Amygdala (tissue), 56 donors: Measurements from ENCODE around the gene JPH2.
A peak's percentile ranks its signal among the peaks of the same experiment; 100 is the strongest.
"Not testable (repeated sequence)": the region's sequence is repeated elsewhere in the genome, so short reads cannot be mapped to it uniquely, and the experiment has no call there.

Experiments used
- DNase-seq, 56 donors: peaks; one replicate each; lab custom pipeline; 2025; lab: John Stamatoyannopoulos, UW

Gene JPH2

DNA sequence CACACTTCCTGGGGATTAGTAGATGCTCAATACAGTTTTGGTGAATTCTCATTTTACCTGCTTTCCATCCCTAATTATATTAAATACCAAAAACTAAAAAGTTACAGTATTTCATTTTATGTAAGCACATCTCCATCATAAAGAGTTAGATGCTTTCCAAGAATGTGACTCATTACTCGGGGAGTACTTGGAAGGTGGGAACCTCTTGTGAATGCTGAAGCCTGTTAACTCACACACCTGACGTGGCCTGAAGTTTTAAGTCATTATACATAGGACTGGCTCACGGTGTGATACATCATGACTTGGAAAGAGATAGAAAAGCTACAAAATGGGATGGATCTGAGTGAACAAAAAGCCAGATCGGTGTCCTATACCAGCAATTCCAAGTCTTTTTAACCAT is 25.8 kb upstream of the JPH2 start:
- no peak for DNase-seq

GRCh38 chr20:44211177-44212039 is 24.4 kb upstream of the JPH2 start:
- peak in 23 of 56 donors; percentile 5 to 59 (median 19) for DNase-seq

DNA sequence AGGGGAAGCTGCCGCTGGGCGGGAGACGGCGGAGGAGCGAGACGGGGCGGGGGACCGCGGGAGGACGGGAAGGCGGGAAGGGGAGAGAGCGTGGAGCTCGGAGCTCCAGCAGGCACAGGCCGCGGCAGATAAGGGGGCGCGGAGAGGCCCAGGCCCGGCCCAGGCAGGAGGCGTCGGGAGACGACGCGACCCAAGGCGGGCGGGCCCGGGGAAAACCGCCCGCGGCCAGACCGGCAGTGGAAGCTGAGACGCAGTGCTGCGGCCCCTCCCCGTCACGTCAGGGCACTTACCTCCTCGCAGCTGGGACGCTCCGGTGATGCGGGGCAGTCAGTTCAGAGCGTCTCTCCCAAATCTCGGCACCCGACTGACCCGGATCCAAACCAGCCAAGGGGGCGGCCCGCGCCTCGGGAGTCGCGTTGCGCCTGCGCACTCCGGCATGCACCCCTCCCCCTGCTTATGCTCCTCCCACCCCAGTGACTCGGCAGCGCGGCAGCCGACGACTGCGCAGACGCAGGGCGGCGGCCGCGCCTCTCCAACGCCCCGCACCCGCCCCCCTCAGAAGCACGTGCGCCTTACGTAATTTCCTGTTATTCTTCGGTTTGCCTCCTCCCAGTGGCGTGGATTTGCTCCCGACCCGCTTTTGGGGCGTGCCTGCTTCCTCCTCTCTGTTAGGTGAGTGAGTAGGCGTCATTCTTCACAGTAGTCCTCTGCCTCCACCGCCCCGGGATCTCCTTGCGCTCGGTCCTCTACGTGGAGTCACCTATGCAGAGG is 23.6 kb upstream of the JPH2 start, which contains the start of gene OSER1:
TSS of gene OSER1 (minus strand) at position 366 of the 771 bp plus-strand sequence. CDS start 3,814 bp downstream, outside the sequence.
- peak; percentile 61 to 97 (median 94) for DNase-seq

- DNase-seq: peak in 8 of 56 donors; percentile 22 to 53 (median 39)
Measured at GRCh38 chr20:44209686-44210405, 22.9 kb upstream of the JPH2 start.

- no peak for DNase-seq
Measured at GRCh38 chr20:44208770-44209169, 21.8 kb upstream of the JPH2 start.

DNA sequence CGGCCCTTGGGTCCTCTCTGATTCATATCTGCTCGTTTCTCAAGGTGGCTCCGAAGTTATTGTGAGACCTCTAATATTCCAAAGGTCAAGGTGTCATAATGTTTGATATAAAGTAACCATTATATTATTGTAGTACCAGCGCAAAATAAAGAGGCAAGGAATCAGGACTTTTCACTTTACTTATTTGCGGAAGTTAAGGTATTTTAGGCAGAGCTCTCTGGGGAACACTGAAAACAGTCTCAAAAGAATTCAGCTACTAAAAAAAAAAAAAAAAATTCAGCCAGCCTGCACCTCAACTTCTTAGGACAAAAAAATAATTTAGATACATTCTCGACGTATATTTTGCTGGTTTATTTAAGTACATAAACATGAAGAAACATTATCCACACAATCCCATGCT is 21.2 kb upstream of the JPH2 start:
- DNase-seq: no peak

DNA sequence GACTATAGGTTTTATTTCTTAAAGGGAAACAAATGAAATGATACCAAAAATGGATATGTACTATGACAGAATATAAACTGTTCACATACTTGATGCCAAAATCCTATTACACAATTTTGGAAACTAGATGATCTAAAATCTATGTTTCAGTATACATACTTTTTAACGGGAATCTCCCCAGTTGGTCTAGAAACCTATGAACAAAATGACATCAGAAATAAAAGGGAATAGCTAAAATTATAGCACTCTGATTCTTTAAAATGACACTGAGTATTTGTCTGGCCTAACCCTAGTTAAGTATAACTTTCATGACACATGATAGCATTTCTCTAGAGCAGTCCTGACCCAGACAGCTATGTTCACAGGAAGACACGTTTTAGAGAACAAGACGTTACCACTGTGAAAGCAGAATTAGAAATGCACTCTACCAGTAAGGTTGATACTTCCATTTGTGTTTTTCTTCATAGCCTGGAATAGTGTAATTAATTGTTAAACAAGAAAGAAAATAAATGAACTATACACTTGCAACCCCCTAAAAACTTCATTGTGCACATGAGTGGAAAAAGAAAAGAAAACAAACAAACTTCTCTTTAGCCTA is 20.2 kb upstream of the JPH2 start:
- DNase-seq: no peak

DNA sequence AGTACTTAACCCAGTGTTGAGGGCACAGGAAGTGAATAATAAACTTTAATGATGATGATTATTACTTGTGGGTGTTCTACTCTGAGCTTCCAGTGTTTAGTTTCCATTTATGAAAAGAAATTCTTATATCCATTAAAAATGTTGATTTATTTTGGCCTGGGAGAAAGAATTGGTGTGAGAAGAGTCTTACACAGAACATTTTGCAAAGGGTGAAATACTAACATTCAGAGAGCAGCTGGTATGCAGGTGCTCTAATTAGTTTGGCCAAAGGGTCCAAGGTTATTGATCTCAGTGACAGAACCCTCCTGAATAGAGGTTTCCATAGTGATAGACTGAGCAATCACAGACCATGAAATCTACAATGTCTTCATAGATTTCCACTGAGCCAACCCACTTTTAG is 19.1 kb upstream of the JPH2 start:
- no peak for DNase-seq

GRCh38 chr20:44204832-44205215 is 17.8 kb upstream of the JPH2 start:
- DNase-seq: no peak

- DNase-seq: no peak
Measured at GRCh38 chr20:44204156-44204831, 17.3 kb upstream of the JPH2 start.

GRCh38 chr20:44203161-44203560 is 16.2 kb upstream of the JPH2 start:
- DNase-seq: no peak

- no peak for DNase-seq
Measured at GRCh38 chr20:44200983-44201382, 14.0 kb upstream of the JPH2 start.

DNA sequence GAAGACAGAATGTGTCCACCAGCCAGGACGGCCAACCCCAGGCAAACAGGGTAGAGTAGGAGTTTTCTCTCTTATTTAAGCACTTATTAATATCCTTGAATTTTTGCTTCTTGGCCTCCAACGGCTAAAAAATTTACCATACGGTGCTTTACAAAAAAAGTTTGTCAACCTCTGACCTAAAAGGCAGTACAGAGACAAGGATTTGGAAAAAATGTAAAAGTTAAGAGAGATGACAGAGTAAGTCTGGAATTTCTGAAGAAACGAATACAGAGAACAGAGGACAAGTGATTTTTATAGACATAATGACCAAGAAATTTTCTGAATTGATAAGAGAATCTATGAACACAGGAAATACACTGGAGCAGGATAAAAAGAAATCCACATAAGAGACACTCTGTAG is 13.4 kb upstream of the JPH2 start:
- DNase-seq: no peak

- no peak for DNase-seq
Measured at GRCh38 chr20:44199877-44200276, 12.9 kb upstream of the JPH2 start.

- DNase-seq: no peak
Measured at GRCh38 chr20:44198872-44199271, 11.9 kb upstream of the JPH2 start.

- no peak for DNase-seq
Measured at GRCh38 chr20:44196271-44196670, 9.3 kb upstream of the JPH2 start.

- no peak for DNase-seq
Measured at GRCh38 chr20:44195605-44196004, 8.6 kb upstream of the JPH2 start.

GRCh38 chr20:44193801-44194200 is 6.8 kb upstream of the JPH2 start:
- DNase-seq: no peak

GRCh38 chr20:44191640-44192039 is 4.7 kb upstream of the JPH2 start:
- DNase-seq: not testable (repeated sequence)
